ENCODE data around the gene NKRF.
"Not testable (repeated sequence)": the region's sequence is repeated elsewhere in the genome, so short reads cannot be mapped to it uniquely, and the experiment has no call there.

NKRF gene

GRCh38 chrX:119646515-119646914, 40.3 kb upstream of the NKRF start:
- no peak overlapping the region for H3K4me3 ChIP-seq (ENCODE audit: low read length)
- TF ChIP-seq CTCF (conservative IDR thresholded peaks at IDR 0.05; ENCODE audit: low read depth, low read length), result no peak
- DNase-seq (ENCODE audit: low read depth), result no peak

GRCh38 chrX:119643696-119644095, 37.5 kb upstream of the NKRF start:
- no peak overlapping the region for H3K4me3 ChIP-seq (ENCODE audit: low read length)
- DNase-seq (ENCODE audit: low read depth), result no peak
- no peak for TF ChIP-seq CTCF (conservative IDR thresholded peaks at IDR 0.05; ENCODE audit: low read depth, low read length)

GRCh38 chrX:119640731-119641170, 34.5 kb upstream of the NKRF start:
- no peak overlapping the region for H3K4me3 ChIP-seq (ENCODE audit: low read length)
- DNase-seq (ENCODE audit: low read depth), result no peak
- TF ChIP-seq CTCF (conservative IDR thresholded peaks at IDR 0.05; ENCODE audit: low read depth, low read length), result no peak

GRCh38 chrX:119638725-119639471, 32.7 kb upstream of the NKRF start:
- TF ChIP-seq CTCF (conservative IDR thresholded peaks at IDR 0.05; ENCODE audit: low read depth, low read length), result no peak
- DNase-seq (ENCODE audit: low read depth), result no peak
- H3K4me3 ChIP-seq (ENCODE audit: low read length), result no peak overlapping the region

GRCh38 chrX:119637421-119637820, 31.2 kb upstream of the NKRF start:
- not testable (repeated sequence) for DNase-seq (ENCODE audit: low read depth); H3K4me3 ChIP-seq (ENCODE audit: low read length)

GRCh38 chrX:119636419-119636818, 30.2 kb upstream of the NKRF start:
- no peak for TF ChIP-seq CTCF (conservative IDR thresholded peaks at IDR 0.05; ENCODE audit: low read depth, low read length)
- H3K4me3 ChIP-seq (ENCODE audit: low read length), result no peak overlapping the region
- DNase-seq (ENCODE audit: low read depth), result no peak

- TF ChIP-seq CTCF (conservative IDR thresholded peaks at IDR 0.05; ENCODE audit: low read depth, low read length), result no peak
- no peak for DNase-seq (ENCODE audit: low read depth)
- H3K4me3 ChIP-seq (ENCODE audit: low read length), result no peak overlapping the region
These were observed 29.6 kb upstream of the NKRF start for GRCh38 chrX:119635799-119636198.
